ENCODE data around the gene SRRM3.
"Not testable (repeated sequence)": the region's sequence is repeated elsewhere in the genome, so short reads cannot be mapped to it uniquely, and the experiment has no call there.

GRCh38 chr7:76271384-76271783 lies 69.7 kb downstream of the SRRM3 start:
- TF ChIP-seq, protein P1, sequence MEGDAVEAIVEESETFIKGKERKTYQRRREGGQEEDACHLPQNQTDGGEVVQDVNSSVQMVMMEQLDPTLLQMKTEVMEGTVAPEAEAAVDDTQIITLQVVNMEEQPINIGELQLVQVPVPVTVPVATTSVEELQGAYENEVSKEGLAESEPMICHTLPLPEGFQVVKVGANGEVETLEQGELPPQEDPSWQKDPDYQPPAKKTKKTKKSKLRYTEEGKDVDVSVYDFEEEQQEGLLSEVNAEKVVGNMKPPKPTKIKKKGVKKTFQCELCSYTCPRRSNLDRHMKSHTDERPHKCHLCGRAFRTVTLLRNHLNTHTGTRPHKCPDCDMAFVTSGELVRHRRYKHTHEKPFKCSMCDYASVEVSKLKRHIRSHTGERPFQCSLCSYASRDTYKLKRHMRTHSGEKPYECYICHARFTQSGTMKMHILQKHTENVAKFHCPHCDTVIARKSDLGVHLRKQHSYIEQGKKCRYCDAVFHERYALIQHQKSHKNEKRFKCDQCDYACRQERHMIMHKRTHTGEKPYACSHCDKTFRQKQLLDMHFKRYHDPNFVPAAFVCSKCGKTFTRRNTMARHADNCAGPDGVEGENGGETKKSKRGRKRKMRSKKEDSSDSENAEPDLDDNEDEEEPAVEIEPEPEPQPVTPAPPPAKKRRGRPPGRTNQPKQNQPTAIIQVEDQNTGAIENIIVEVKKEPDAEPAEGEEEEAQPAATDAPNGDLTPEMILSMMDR (IDR thresholded peaks at IDR 0.05), result not testable (repeated sequence)
- TF ChIP-seq POLR2A (IDR thresholded peaks at IDR 0.05), result not testable (repeated sequence)
